Activated naive CD4-positive, alpha-beta T cell treated with anti-CD3 and anti-CD28 coated beads, Interleukin-2, amount 10 ng/mL, durations not matched to agents 7 days and 5 days (primary cell): ENCODE data around the gene C12orf43.

ENCODE experiments used
- CTCF ChIA-PET: fragments of 350-600 bp; sonication (Branson Sonifier 250); formaldehyde crosslinking; loops from one replicate; lab custom pipeline; 2021; ENCODE audit warnings: antibody characterized with exemption; lab: Charles Lee
- DNase-seq: peaks from one replicate; pipeline ENCODE4 v3.0.0-alpha.2; 2020
- H3K27ac Mint-ChIP-seq: one replicate; pipeline ENCODE4 v1.8.0; 2021; ENCODE audit warnings: mild to moderate bottlenecking, moderate library complexity, mixed read lengths
- H3K27me3 Mint-ChIP-seq: one replicate; pipeline ENCODE4 v1.8.0; 2021; ENCODE audit warnings: mild to moderate bottlenecking, mixed read lengths
- H3K36me3 Mint-ChIP-seq: one replicate; pipeline ENCODE4 v1.8.0; 2021; ENCODE audit warnings: mixed read lengths
- H3K4me1 Mint-ChIP-seq: one replicate; pipeline ENCODE4 v1.8.0; 2021; ENCODE audit warnings: mixed read lengths
- H3K4me3 Mint-ChIP-seq: one replicate; pipeline ENCODE4 v1.8.0; 2021; ENCODE audit warnings: mild to moderate bottlenecking, moderate library complexity, mixed read lengths
- H3K9me3 Mint-ChIP-seq: one replicate; pipeline ENCODE4 v1.8.0; 2021; ENCODE audit warnings: mixed read lengths

C12orf43 gene

GRCh38 chr12:120970310-120970709 is 46.0 kb downstream of the C12orf43 start:
- CTCF ChIA-PET, result interaction anchor here (0.5 to 3.7 kb wide), 5 partner anchors 14 to 345 kb away, joined by 3 to 30 read pairs (median 3); no protein-coding TSS in a partner anchor
- Mint-ChIP-seq H3K9me3 (no peaks in the 10 kb centered on the region), H3K4me1 (peaks cover 8% of the 10 kb centered on the region), H3K27me3 (peaks cover 14% of the 10 kb centered on the region), H3K27ac (no peak overlapping the region), H3K4me3 (no peak overlapping the region), H3K36me3 (no peaks in the 10 kb centered on the region)
- no peak for DNase-seq

DNA sequence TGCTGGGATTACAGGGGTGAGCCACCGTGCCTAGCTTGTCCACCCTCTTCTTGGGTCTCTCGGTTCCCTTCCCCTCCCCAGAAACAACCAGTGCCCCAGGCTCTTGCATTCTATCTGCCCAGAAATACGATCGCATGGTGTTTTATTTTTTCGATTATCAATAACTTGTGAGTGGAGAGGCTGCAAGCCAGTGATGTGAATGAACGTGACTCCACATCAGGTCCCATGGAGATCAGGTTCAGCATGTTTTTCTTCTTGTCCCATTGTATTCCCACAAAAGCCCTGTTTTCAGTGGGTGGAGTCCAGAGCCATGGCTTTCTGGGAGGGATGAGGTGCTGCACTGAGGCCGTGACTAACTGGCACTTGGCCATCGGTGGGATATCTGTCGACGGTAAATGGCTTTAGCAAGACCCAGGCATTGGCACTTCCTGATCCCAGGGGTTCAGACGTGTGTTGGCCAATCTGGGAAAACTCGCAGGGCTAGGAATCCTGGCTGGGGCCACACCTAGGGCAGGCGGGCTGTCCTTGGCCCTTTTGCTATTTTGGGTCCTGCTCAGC is 50.7 kb downstream of the C12orf43 start:
- H3K9me3 Mint-ChIP-seq, result no peaks in the 10 kb centered on the region
- CTCF ChIA-PET, result interaction anchor here (0.8 to 2.1 kb wide), 2 partner anchors 325 to 384 kb away, joined by 4 to 8 read pairs; partner anchors contain the start of genes CABP1 and POP5
- no peak overlapping the region for H3K4me3 Mint-ChIP-seq
- DNase-seq, result no peak
- peaks cover 12% of the 10 kb centered on the region for H3K4me1 Mint-ChIP-seq
- no peaks in the 10 kb centered on the region for H3K36me3 Mint-ChIP-seq
- peaks cover 17% of the 10 kb centered on the region for H3K27me3 Mint-ChIP-seq
- no peak overlapping the region for H3K27ac Mint-ChIP-seq

DNA sequence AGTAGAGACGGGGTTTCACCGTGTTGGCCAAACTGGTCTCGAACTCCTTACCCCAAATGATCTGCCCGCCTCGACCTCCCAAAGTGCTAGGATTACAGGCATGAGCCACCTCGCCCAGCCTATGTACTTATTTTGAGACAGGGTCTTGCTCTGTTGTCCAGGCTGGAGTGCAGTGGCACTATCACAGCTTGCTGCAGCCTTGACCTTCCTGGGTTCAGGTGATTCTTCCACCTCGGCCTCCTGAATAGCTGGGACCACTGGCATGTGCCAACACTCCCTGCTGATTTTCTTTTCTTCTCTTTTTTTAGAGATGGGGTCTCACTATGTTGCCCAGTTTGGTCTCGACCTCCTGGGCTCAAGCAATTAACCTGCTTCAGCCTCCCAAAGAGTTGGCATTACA is 52.0 kb downstream of the C12orf43 start:
- DNase-seq, result no peak
- no peaks in the 10 kb centered on the region for H3K9me3 Mint-ChIP-seq
- no peaks in the 10 kb centered on the region for H3K36me3 Mint-ChIP-seq
- peaks cover 17% of the 10 kb centered on the region for H3K27me3 Mint-ChIP-seq
- H3K4me1 Mint-ChIP-seq, result peaks cover 25% of the 10 kb centered on the region
- no peak overlapping the region for H3K27ac Mint-ChIP-seq
- CTCF ChIA-PET, result interaction anchor here (0.9 to 1.3 kb wide), 2 partner anchors 7 to 20 kb away, joined by 3 to 7 read pairs; no protein-coding TSS in a partner anchor
- no peak overlapping the region for H3K4me3 Mint-ChIP-seq

GRCh38 chr12:120962532-120963020 is 53.7 kb downstream of the C12orf43 start:
- Mint-ChIP-seq H3K36me3 (no peaks in the 10 kb centered on the region), H3K4me1 (peaks cover 29% of the 10 kb centered on the region), H3K27ac (no peak overlapping the region), H3K27me3 (peaks cover 10% of the 10 kb centered on the region), H3K4me3 (no peak overlapping the region), H3K9me3 (no peaks in the 10 kb centered on the region)
- DNase-seq, result no peak
- CTCF ChIA-PET, result interaction anchor here (1.1 to 1.3 kb wide), 3 partner anchors 9 to 23 kb away, joined by 3 read pairs; no protein-coding TSS in a partner anchor

- H3K36me3 Mint-ChIP-seq, result no peaks in the 10 kb centered on the region
- peaks cover 8% of the 10 kb centered on the region for H3K27me3 Mint-ChIP-seq
- CTCF ChIA-PET, result interaction anchor here (1.1 to 3.4 kb wide), 3 partner anchors 10 to 16 kb away, joined by 3 to 15 read pairs (median 3); no protein-coding TSS in a partner anchor
- H3K4me1 Mint-ChIP-seq, result peaks cover 29% of the 10 kb centered on the region
- no peak overlapping the region for H3K4me3 Mint-ChIP-seq
- no peak for DNase-seq
- no peaks in the 10 kb centered on the region for H3K9me3 Mint-ChIP-seq
- no peak overlapping the region for H3K27ac Mint-ChIP-seq
Measured at GRCh38 chr12:120961604-120962531, 54.4 kb downstream of the C12orf43 start.

- H3K4me3 Mint-ChIP-seq, result no peak overlapping the region
- H3K4me1 Mint-ChIP-seq, result peaks cover 29% of the 10 kb centered on the region
- DNase-seq, result no peak
- no peak overlapping the region for H3K27ac Mint-ChIP-seq
- CTCF ChIA-PET, result interaction anchor here (1.5 to 3.4 kb wide), 2 partner anchors 11 to 15 kb away, joined by 3 to 15 read pairs; no protein-coding TSS in a partner anchor
- H3K9me3 Mint-ChIP-seq, result no peaks in the 10 kb centered on the region
- H3K36me3 Mint-ChIP-seq, result no peaks in the 10 kb centered on the region
- peaks cover 8% of the 10 kb centered on the region for H3K27me3 Mint-ChIP-seq
Measured at GRCh38 chr12:120960657-120961056, 55.6 kb downstream of the C12orf43 start.

DNA sequence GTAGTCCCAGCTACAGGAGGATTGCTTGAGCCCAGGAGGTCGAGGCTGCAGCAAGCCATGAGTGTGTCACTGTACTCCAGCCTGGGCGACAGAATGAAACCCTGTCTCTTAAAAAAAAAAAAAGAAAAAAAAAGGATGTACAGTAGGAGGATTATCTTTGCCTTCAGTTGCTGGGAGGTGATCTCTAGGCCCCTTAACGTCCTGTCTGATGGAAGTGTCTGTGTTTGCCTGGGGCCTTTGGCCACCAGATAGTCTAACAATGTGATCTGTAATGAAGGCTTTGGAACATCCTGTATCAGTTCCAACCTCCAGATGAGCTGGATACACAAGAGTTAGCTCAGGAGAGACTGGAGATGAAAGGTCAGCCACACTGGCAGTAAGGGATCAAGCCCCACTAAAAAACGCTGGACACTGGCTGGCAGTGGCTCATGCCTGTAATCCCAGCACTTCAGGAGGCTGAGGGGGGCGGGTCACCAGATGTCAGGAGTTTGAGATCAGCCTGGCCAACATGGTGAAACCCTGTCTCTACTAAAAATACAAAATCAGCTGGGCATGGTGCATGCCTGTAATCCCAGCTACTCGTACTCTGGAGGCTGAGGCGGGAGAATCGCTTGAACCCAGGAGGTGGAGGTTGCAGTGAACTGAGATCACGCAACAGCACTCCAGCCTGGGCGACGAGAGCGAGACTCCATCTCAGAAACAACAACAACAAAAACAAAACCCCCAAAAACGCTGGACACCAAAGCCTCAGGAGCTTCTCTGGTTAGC is 57.0 kb downstream of the C12orf43 start:
- H3K36me3 Mint-ChIP-seq, result no peaks in the 10 kb centered on the region
- peaks cover 29% of the 10 kb centered on the region for H3K4me1 Mint-ChIP-seq
- CTCF ChIA-PET, result interaction anchor here (1.2 to 3.4 kb wide), 3 partner anchors 12 to 309 kb away, joined by 3 to 15 read pairs (median 6); no protein-coding TSS in a partner anchor
- H3K27ac Mint-ChIP-seq, result peak overlapping the region; percentile 77
- peaks cover 4% of the 10 kb centered on the region for H3K27me3 Mint-ChIP-seq
- no peaks in the 10 kb centered on the region for H3K9me3 Mint-ChIP-seq
- DNase-seq, result no peak
- H3K4me3 Mint-ChIP-seq, result no peak overlapping the region

GRCh38 chr12:120956579-120957300 is 59.5 kb downstream of the C12orf43 start:
- no peaks in the 10 kb centered on the region for H3K27me3 Mint-ChIP-seq
- H3K4me1 Mint-ChIP-seq, result peaks cover 23% of the 10 kb centered on the region
- no peaks in the 10 kb centered on the region for H3K36me3 Mint-ChIP-seq
- no peak for DNase-seq
- no peak overlapping the region for H3K27ac Mint-ChIP-seq
- CTCF ChIA-PET, result interaction anchor here (1.5 kb wide), 1 partner anchor 14 kb away, joined by 3 read pairs; no protein-coding TSS in a partner anchor
- no peaks in the 10 kb centered on the region for H3K9me3 Mint-ChIP-seq
- no peak overlapping the region for H3K4me3 Mint-ChIP-seq

DNA sequence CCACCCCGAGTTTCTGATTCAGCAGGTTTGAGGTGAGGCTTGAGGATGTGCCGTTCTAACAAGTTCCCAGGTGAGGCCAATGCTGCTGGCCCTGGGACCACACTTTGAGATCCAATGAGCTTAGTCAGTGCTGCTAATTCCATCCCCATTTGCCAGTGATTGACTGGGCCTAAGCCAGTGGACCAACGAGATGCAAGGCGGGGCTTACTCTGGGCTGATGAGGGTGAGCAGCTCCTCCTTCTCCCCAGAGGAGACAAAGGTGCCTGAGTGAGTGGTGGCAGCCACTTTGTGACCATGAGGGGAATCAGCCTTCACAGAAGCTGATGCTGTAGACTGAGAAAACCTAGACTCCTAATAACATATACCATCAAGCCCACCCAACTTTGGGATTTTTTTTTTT is 61.1 kb downstream of the C12orf43 start:
- no peak for DNase-seq
- CTCF ChIA-PET, result interaction anchor here (0.9 to 1.5 kb wide), 2 partner anchors 15 to 306 kb away, joined by 3 to 4 read pairs; no protein-coding TSS in a partner anchor
- no peak overlapping the region for H3K4me3 Mint-ChIP-seq
- peaks cover 14% of the 10 kb centered on the region for H3K4me1 Mint-ChIP-seq
- H3K27me3 Mint-ChIP-seq, result no peaks in the 10 kb centered on the region
- no peaks in the 10 kb centered on the region for H3K36me3 Mint-ChIP-seq
- no peak overlapping the region for H3K27ac Mint-ChIP-seq
- no peaks in the 10 kb centered on the region for H3K9me3 Mint-ChIP-seq

DNA sequence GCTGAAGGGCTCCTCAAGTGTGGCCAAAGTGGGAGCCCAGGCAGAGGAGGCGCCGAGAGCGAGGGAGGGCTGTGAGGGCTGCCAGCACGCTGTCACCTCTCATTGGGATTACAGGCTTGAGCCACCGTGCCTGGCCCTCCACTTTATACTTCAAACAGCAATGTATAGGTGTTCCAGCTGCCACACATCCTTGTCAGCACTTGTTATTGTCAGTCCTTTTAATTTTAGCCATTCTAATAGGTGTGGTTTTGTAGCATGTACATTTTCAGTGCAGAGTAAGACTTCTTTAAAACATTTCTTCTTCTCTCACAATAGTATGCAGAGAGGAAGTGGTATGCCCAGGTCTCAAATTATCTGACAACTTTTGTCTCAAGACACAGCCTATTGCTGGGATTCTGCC is 65.5 kb downstream of the C12orf43 start:
- no peak overlapping the region for H3K27ac Mint-ChIP-seq
- no peak overlapping the region for H3K4me3 Mint-ChIP-seq
- no peaks in the 10 kb centered on the region for H3K36me3 Mint-ChIP-seq
- no peaks in the 10 kb centered on the region for H3K4me1 Mint-ChIP-seq
- H3K27me3 Mint-ChIP-seq, result no peaks in the 10 kb centered on the region
- CTCF ChIA-PET, result no interaction called here
- no peak for DNase-seq
- no peaks in the 10 kb centered on the region for H3K9me3 Mint-ChIP-seq
